Measurements from ENCODE around the gene FZD7.

Gene FZD7

GRCh38 chr2:201990069-201990468 is 43.6 kb upstream of the FZD7 start:
- no peak for TF ChIP-seq CTCF (IDR thresholded peaks at IDR 0.05; ENCODE audit: borderline replicate concordance, control extremely low read depth, extremely low read depth, insufficient read depth, missing control alignments)
- in situ Hi-C loops (cut with MboI; ENCODE audit: low sequenced_read_pairs, unreplicated experiment), result no loop called here
- DNase-seq (ENCODE audit: low spot score), result no peak

GRCh38 chr2:201992960-201993359 is 40.7 kb upstream of the FZD7 start:
- in situ Hi-C loops (cut with MboI; ENCODE audit: low sequenced_read_pairs, unreplicated experiment), result no loop called here
- TF ChIP-seq CTCF (IDR thresholded peaks at IDR 0.05; ENCODE audit: borderline replicate concordance, control extremely low read depth, extremely low read depth, insufficient read depth, missing control alignments), result no peak
- DNase-seq (ENCODE audit: low spot score), result no peak

- no peak for TF ChIP-seq CTCF (IDR thresholded peaks at IDR 0.05; ENCODE audit: borderline replicate concordance, control extremely low read depth, extremely low read depth, insufficient read depth, missing control alignments)
- DNase-seq (ENCODE audit: low spot score), result no peak
- in situ Hi-C loops (cut with MboI; ENCODE audit: low sequenced_read_pairs, unreplicated experiment), result no loop called here
These were observed 38.5 kb upstream of the FZD7 start for GRCh38 chr2:201994973-201995638.

- in situ Hi-C loops (cut with MboI; ENCODE audit: low sequenced_read_pairs, unreplicated experiment), result no loop called here
- DNase-seq (ENCODE audit: low spot score), result no peak
- TF ChIP-seq CTCF (IDR thresholded peaks at IDR 0.05; ENCODE audit: borderline replicate concordance, control extremely low read depth, extremely low read depth, insufficient read depth, missing control alignments), result no peak
These were observed 37.6 kb upstream of the FZD7 start for GRCh38 chr2:201996006-201996405.

- in situ Hi-C loops (cut with MboI; ENCODE audit: low sequenced_read_pairs, unreplicated experiment), result no loop called here
- no peak for TF ChIP-seq CTCF (IDR thresholded peaks at IDR 0.05; ENCODE audit: borderline replicate concordance, control extremely low read depth, extremely low read depth, insufficient read depth, missing control alignments)
- DNase-seq (ENCODE audit: low spot score), result no peak
These were observed 36.9 kb upstream of the FZD7 start for GRCh38 chr2:201996679-201997314.

- TF ChIP-seq CTCF (IDR thresholded peaks at IDR 0.05; ENCODE audit: borderline replicate concordance, control extremely low read depth, extremely low read depth, insufficient read depth, missing control alignments), result no peak
- in situ Hi-C loops (cut with MboI; ENCODE audit: low sequenced_read_pairs, unreplicated experiment), result no loop called here
- no peak for DNase-seq (ENCODE audit: low spot score)
These were observed 34.4 kb upstream of the FZD7 start for GRCh38 chr2:201999279-201999678.

All from GM13976 (cell line).